Stimulated activated CD4-positive, alpha-beta T cell treated with anti-CD3 and anti-CD28 coated beads, Interleukin-4, amount 100 ng/mL, for 1 hour (primary cell): ENCODE data around the gene C16orf46.

ENCODE experiments used
- DNase-seq: peaks from one replicate; pipeline ENCODE4 v3.0.0-alpha.2; 2020

Gene C16orf46

GRCh38 chr16:81073560-81074330, 3.3 kb downstream of the C16orf46 start:
- no peak for DNase-seq

GRCh38 chr16:81071805-81072204, 5.2 kb downstream of the C16orf46 start:
- no peak for DNase-seq

- no peak for DNase-seq
Measured at GRCh38 chr16:81070979-81071378, 6.1 kb downstream of the C16orf46 start.

GRCh38 chr16:81069063-81069462, 8.0 kb downstream of the C16orf46 start:
- DNase-seq: no peak

- DNase-seq: no peak
Measured at GRCh38 chr16:81067166-81067565, 9.9 kb downstream of the C16orf46 start.

GRCh38 chr16:81066681-81067080, 10.4 kb downstream of the C16orf46 start:
- DNase-seq: no peak

- DNase-seq: no peak
Measured at GRCh38 chr16:81061871-81062608, 15.0 kb downstream of the C16orf46 start.

- no peak for DNase-seq
Measured at GRCh38 chr16:81061307-81061640, 15.8 kb downstream of the C16orf46 start.

- no peak for DNase-seq
Measured at GRCh38 chr16:81060576-81061306, 16.3 kb downstream of the C16orf46 start.

- no peak for DNase-seq
Measured at GRCh38 chr16:81053761-81054160, 23.3 kb downstream of the C16orf46 start.

- DNase-seq: no peak
Measured at GRCh38 chr16:81042821-81043220, 34.2 kb downstream of the C16orf46 start.

- DNase-seq: no peak
Measured at GRCh38 chr16:81041696-81042095, 35.3 kb downstream of the C16orf46 start.

GRCh38 chr16:81040842-81041241, 36.2 kb downstream of the C16orf46 start:
- DNase-seq: no peak

GRCh38 chr16:81040131-81040530, 36.9 kb downstream of the C16orf46 start:
- no peak for DNase-seq

GRCh38 chr16:81036751-81037350, 40.2 kb downstream of the C16orf46 start:
- no peak for DNase-seq

GRCh38 chr16:81035975-81036750, 40.9 kb downstream of the C16orf46 start:
- peak; percentile 51 for DNase-seq

GRCh38 chr16:81035398-81035974, 41.6 kb downstream of the C16orf46 start, which contains the start of gene ATMIN:
Gene ATMIN, plus strand, starts transcription at chr16:81035842. Its CDS starts 29 bp downstream, at chr16:81035871.
- DNase-seq: peak; percentile 91

- no peak for DNase-seq
Measured at GRCh38 chr16:81029930-81030604, 47.0 kb downstream of the C16orf46 start.

- DNase-seq: no peak
Measured at GRCh38 chr16:81026429-81026828, 50.6 kb downstream of the C16orf46 start.

- DNase-seq: no peak
Measured at GRCh38 chr16:81018496-81018895, 58.5 kb downstream of the C16orf46 start.

GRCh38 chr16:81014672-81015071, 62.4 kb downstream of the C16orf46 start:
- DNase-seq: no peak
